H7 (cell line): ENCODE results near the gene SYNE2. TPM values are rescaled to one million over a fixed set of nuclear protein-coding genes. Genes with fewer than 3 reads are reported as not detected.
"Not testable (repeated sequence)": the region's sequence is repeated elsewhere in the genome, so short reads cannot be mapped to it uniquely, and the experiment has no call there.

Experiments
- DNase-seq: peaks from one replicate; pipeline ENCODE4 v3.0.0; 2012
- H3K27me3 ChIP-seq: 2 replicates; pipeline ENCODE4 v1.6.0; 2011; ENCODE audit warnings: mild to moderate bottlenecking, low read length; ENCODE audit not compliant: control insufficient read depth, insufficient read depth
- H3K36me3 ChIP-seq: replicated peaks from 2 replicates; pipeline ENCODE4 v1.5.1; 2011; ENCODE audit warnings: low read length; ENCODE audit not compliant: control insufficient read depth, insufficient read depth
- H3K4me3 ChIP-seq: 2 replicates; pipeline ENCODE4 v1.5.1; 2011; ENCODE audit warnings: low read depth, mild to moderate bottlenecking, control low read depth, low read length, moderate library complexity; ENCODE audit not compliant: insufficient read depth
- total RNA-seq: library from RNA; depleted of rRNA; stranded (reverse); fragments of >200 nt; shearing (Covaris generic); gene quantifications from 2 replicates; pipeline ENCODE4 v1.2.3, GENCODE V29; 2014; rRNA removed

Gene SYNE2
- total RNA-seq = 35.3 and 67.3 TPM in 2 replicates

DNA sequence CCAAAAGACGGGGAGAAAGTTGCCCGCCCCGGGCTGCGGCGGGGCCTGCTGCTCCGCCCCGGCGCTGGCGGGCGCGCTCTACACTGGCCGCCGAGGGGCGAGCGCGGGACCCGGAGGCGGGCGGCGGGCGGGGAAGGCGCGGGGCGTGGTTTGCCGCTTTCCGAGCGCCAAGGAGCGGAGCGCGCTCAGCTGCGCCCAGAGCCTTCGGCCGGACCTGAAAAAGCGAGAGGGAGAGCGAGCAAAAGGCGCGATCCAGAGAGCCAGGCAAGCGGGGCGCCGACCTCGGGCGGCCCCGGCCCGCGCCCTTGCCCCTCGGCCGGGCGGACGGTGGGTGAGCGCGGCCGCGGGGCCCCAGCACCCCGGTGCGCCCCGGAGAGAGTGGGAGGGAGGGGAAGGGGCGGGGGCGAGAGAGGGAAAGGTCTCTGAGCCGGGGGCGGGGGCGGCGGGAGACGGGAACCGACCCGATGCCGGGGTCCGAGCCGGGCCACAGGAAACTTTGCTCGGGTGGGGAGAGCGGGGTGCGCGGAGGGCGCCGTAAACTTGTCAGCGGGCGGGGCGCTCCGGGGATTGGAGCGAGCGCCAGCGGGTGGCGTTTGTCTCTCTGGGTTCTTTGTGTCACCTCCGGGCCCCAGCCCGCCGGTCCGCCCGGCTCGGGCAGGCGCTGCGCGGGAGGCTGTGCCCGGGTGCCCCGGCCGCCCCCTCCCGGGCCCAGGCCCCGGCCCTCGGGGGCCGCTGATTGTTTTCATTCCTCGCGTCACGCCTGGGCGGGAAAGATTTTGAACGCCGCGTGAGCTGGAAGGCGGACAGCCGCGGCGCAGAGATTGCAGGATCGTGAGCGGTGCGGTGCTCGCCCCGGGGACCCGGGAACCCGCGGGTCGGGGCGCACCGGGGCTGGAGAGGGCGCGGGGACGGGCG is at the start of gene SYNE2:
TSS of gene SYNE2 (plus strand) at position 188 of the 915 bp plus-strand sequence. CDS start 56,145 bp downstream, outside the sequence.
- peak; percentile 93 for DNase-seq
- peak within 1 kb of the TSS; percentile 70 for H3K4me3 ChIP-seq
- peaks cover 8% of the 10 kb centered on the region; the same call in 1 of the 2 replicates for H3K27me3 ChIP-seq
- H3K36me3 ChIP-seq = no peaks in the 10 kb centered on the region

- not testable (repeated sequence) for H3K36me3 ChIP-seq, H3K27me3 ChIP-seq, DNase-seq, H3K4me3 ChIP-seq
Observed at GRCh38 chr14:63803221-63803791, 49.5 kb upstream of the SYNE2 start.

GRCh38 chr14:63806064-63806463 is 46.7 kb upstream of the SYNE2 start:
- H3K36me3 ChIP-seq, H3K4me3 ChIP-seq, H3K27me3 ChIP-seq, DNase-seq: not testable (repeated sequence)

GRCh38 chr14:63811692-63812091 is 41.1 kb upstream of the SYNE2 start:
- not testable (repeated sequence) for H3K36me3 ChIP-seq, H3K4me3 ChIP-seq, H3K27me3 ChIP-seq, DNase-seq

GRCh38 chr14:63833728-63834127 is 19.1 kb upstream of the SYNE2 start:
- DNase-seq = no peak
- Histone ChIP-seq H3K27me3 (no peaks in the 10 kb centered on the region), H3K36me3 (no peaks in the 10 kb centered on the region), H3K4me3 (no peak overlapping the region)

GRCh38 chr14:63840981-63841380 is 11.8 kb upstream of the SYNE2 start:
- Histone ChIP-seq H3K36me3 (no peaks in the 10 kb centered on the region), H3K4me3 (no peak overlapping the region), H3K27me3 (no peaks in the 10 kb centered on the region)
- DNase-seq = no peak

DNA sequence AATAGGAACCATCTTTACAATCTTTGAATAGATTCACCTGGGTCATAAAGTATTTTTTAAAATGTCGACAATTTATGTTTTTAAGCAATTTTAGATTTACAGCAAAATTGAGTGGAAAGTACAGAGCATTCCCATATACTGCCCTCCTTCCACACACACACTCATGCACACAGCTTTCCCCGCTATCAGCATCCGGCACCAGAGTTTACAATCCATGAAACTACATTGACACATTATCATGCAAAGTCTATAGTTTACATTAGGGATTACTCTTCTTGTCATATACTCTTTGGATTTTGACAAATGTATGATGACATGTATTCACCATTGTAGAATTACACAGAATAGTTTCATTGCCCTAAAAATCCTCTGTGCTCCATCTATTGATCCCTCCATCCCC is 9.0 kb upstream of the SYNE2 start:
- no peak overlapping the region for H3K4me3 ChIP-seq
- no peaks in the 10 kb centered on the region for H3K27me3 ChIP-seq
- no peaks in the 10 kb centered on the region for H3K36me3 ChIP-seq
- DNase-seq = no peak

DNA sequence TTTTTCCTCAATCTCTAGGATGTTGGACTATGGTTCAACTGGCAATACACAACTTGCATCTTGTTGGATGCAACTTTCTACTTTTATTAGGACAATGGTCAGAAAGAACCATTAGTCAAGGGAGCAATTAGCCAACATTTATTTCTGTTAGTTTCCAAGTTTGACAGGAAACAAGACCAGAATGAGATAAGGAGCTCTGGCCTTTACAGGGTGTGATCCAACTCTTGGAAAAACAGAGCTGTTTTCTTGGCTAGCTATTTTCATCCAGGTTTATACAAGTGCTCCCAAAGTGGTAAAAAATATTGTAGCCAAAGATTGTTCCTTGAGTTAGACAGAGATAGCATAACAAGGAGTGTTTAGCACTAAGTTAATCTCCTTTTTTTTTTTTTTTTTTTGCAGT is 3.9 kb upstream of the SYNE2 start:
- no peak for DNase-seq
- Histone ChIP-seq H3K36me3 (no peaks in the 10 kb centered on the region), H3K27me3 (peaks cover 6% of the 10 kb centered on the region; the same call in 1 of the 2 replicates), H3K4me3 (no peak overlapping the region)

DNA sequence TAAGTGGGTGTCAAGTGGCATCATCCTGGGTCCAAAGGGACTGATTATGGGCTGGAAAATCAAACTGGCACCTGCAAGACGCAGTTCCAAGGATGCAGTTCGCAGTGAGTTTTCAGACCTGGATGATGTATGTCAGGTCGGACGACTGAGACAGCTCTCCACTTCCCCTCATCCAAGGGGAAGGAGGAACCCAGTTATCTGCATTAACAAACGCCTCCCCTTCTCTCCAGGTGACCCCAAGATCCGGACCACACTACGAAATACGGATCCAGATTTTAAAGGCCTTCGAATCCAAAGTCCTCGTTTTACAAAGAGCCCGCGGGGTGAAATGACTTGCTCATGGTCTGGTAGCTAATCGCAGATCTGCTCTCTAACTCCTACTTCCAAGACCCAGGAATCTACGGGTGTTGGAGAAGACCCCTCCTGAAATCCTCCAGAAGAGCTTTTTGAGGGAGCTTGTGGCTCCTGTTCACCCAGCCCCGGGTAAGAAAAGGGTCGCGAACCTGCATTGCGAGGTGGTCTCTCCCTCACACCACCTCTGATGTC is 460 bp upstream of the SYNE2 start:
- DNase-seq = no peak
- H3K36me3 ChIP-seq = no peaks in the 10 kb centered on the region
- peaks cover 8% of the 10 kb centered on the region; the same call in 1 of the 2 replicates for H3K27me3 ChIP-seq
- H3K4me3 ChIP-seq = peak overlapping the region; percentile 70

DNA sequence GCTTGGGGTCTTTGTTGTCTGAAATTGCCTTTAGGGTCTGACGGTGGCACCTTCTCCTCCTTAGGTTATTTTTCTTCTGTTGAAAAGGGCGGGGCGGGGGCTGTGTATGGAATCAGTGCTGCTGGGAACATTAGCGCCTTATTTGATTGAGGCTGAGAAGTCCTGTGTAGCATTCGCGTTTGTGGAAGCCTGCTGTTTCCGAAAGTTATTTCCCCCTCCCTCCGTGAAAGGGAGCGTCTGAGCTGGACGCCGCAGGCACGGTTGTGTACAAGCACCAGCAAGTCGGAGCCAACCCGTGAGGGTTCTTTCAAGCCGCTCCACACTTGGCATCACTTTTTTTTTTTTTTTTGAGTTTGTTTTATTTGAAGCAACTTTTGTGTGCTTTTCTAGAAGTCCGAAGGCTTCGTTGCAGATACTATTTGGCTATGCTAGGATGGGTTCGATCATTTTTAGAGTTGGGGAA is 1.1 kb downstream of the SYNE2 start:
- peak overlapping the region; percentile 70 for H3K4me3 ChIP-seq
- DNase-seq = peak; percentile 38
- peaks cover 8% of the 10 kb centered on the region; the same call in 1 of the 2 replicates for H3K27me3 ChIP-seq
- H3K36me3 ChIP-seq = no peaks in the 10 kb centered on the region

DNA sequence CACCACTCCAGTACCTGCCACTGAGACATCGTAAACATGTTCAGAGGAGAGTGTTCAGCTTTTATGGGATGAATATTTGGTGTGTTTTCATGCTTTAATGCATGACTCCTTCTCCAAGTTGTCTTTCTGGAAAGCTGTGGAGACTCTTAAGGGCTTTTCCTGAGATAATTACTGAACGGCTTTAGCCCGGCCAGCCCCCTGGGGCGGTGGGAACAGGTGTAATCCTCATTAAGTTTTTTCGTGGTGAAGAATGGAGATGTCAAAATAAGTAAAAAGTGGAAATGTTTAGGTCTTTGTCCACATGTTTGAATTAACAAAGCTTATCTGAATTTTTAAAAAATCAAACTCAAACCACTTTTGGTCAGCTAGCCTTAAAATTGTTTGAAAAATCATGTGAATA is 1.5 kb downstream of the SYNE2 start:
- Histone ChIP-seq H3K4me3 (peak overlapping the region; percentile 70), H3K36me3 (no peaks in the 10 kb centered on the region), H3K27me3 (peaks cover 8% of the 10 kb centered on the region; the same call in 1 of the 2 replicates)
- DNase-seq = no peak

DNA sequence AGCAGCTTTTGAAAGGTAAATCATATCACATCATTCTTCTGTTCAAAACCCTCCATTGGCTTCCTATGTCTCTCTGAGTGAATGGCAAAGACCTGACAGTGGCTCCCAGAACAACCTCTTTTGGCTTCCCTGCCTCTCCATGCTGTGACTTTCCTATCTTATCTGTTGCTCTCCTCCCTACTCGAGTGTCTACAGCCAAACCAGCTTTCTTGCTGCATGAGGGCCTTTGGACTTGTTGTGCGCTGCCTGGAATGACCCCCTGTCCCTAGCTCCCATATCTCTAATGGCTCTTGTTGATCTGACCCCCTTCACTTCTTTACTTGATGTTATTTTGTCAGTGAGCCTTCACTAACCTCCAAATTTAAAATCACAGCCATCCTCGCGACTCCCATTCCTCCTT is 2.5 kb downstream of the SYNE2 start:
- Histone ChIP-seq H3K4me3 (no peak overlapping the region), H3K27me3 (peaks cover 8% of the 10 kb centered on the region; the same call in 1 of the 2 replicates), H3K36me3 (no peaks in the 10 kb centered on the region)
- DNase-seq = no peak

- no peak for DNase-seq
- Histone ChIP-seq H3K36me3 (no peaks in the 10 kb centered on the region), H3K4me3 (no peak overlapping the region), H3K27me3 (peaks cover 2% of the 10 kb centered on the region; the same call in 1 of the 2 replicates)
Observed at GRCh38 chr14:63857466-63858030, 4.7 kb downstream of the SYNE2 start.

GRCh38 chr14:63860146-63860545 is 7.3 kb downstream of the SYNE2 start:
- H3K36me3 ChIP-seq = no peaks in the 10 kb centered on the region
- no peak for DNase-seq
- H3K4me3 ChIP-seq = no peak overlapping the region
- no peaks in the 10 kb centered on the region for H3K27me3 ChIP-seq
